GM21723 (cell line): ENCODE data around the gene IGFLR1.
"Not testable (repeated sequence)": the region's sequence is repeated elsewhere in the genome, so short reads cannot be mapped to it uniquely, and the experiment has no call there.

Experiments
- ATAC-seq: cut with Tn5 transposase; IDR thresholded peaks from one replicate; pipeline ENCODE4 v1.9.1; 2021; ENCODE audit warnings: mild to moderate bottlenecking, moderate library complexity; ENCODE audit not compliant: unreplicated experiment

The IGFLR1 gene

GRCh38 chr19:35710784-35711723 lies 31.2 kb downstream of the IGFLR1 start:
- peak; percentile 26 for ATAC-seq

- ATAC-seq: no peak
Observed at GRCh38 chr19:35708391-35708790, 33.9 kb downstream of the IGFLR1 start.

- no peak for ATAC-seq
Observed at GRCh38 chr19:35704218-35704617, 38.0 kb downstream of the IGFLR1 start, which contains the start of gene ZBTB32. TSS of gene ZBTB32 (plus strand) at chr19:35704558. CDS start at chr19:35714627, 10,069 bp downstream.

- ATAC-seq: no peak
Observed at GRCh38 chr19:35703343-35703742, 38.9 kb downstream of the IGFLR1 start.

GRCh38 chr19:35702223-35703012 lies 39.8 kb downstream of the IGFLR1 start:
- peak; percentile 91 for ATAC-seq

- no peak for ATAC-seq
Observed at GRCh38 chr19:35696835-35697234, 45.4 kb downstream of the IGFLR1 start.

GRCh38 chr19:35695895-35696422 lies 46.3 kb downstream of the IGFLR1 start:
- no peak for ATAC-seq

- peak; percentile 74 for ATAC-seq
Observed at GRCh38 chr19:35693835-35694599, 48.2 kb downstream of the IGFLR1 start.

GRCh38 chr19:35693422-35693821 lies 48.8 kb downstream of the IGFLR1 start:
- peak; percentile 23 for ATAC-seq

- no peak for ATAC-seq
Observed at GRCh38 chr19:35692010-35692409, 50.2 kb downstream of the IGFLR1 start.

- ATAC-seq: not testable (repeated sequence)
Observed at GRCh38 chr19:35691106-35691505, 51.1 kb downstream of the IGFLR1 start.

GRCh38 chr19:35689836-35690235 lies 52.4 kb downstream of the IGFLR1 start:
- no peak for ATAC-seq
